SK-N-SH (cell line): ENCODE results near the gene ZDHHC11B.
"Not testable (repeated sequence)": the region's sequence is repeated elsewhere in the genome, so short reads cannot be mapped to it uniquely, and the experiment has no call there.

Experiments
- CHD2 ChIP-seq: fragments of 150-350 bp; IDR thresholded peaks from 2 replicates; pipeline ENCODE4 v1.6.1; 2018; ENCODE audit warnings: low read length; ENCODE audit not compliant: partially characterized antibody
- CTCF ChIP-seq: fragments of 200-600 bp; sonication (generic); IDR thresholded peaks from 2 replicates; pipeline ENCODE4 v1.6.1; 2017; ENCODE audit warnings: antibody characterized with exemption, mild to moderate bottlenecking, moderate library complexity
- ELF1 ChIP-seq: IDR thresholded peaks from 2 replicates; pipeline ENCODE4 v1.4.0; 2012
- TEAD4 ChIP-seq: IDR thresholded peaks from 2 replicates; pipeline ENCODE4 v1.4.0; 2012; ENCODE audit warnings: mild to moderate bottlenecking, borderline replicate concordance; ENCODE audit not compliant: insufficient read depth

- not testable (repeated sequence) for TF ChIP-seq CTCF, ELF1, CHD2, TEAD4
Observed at GRCh38 chr5:694042-694431, 90.5 kb downstream of the ZDHHC11B start.
